HEK293 (cell line): Measurements from ENCODE around the gene ABHD16A.

Source experiments
- IKZF3 ChIP-seq: fragments of 450-650 bp; IDR thresholded peaks from 2 replicates; pipeline ENCODE4 v1.5.0; 2018; ENCODE audit warnings: missing biosample characterization, mild to moderate bottlenecking, missing genetic modification characterization, moderate library complexity
- MZF1 ChIP-seq: fragments of 450-650 bp; formaldehyde crosslinking; IDR thresholded peaks from 2 replicates; pipeline ENCODE4 v1.5.1; 2017; ENCODE audit warnings: missing biosample characterization, missing genetic modification characterization, borderline replicate concordance
- PRDM1 ChIP-seq: fragments of 450-650 bp; formaldehyde crosslinking; IDR thresholded peaks from 2 replicates; pipeline ENCODE4; 2016; ENCODE audit warnings: missing biosample characterization, missing genetic modification characterization
- PRDM2 ChIP-seq: fragments of 450-650 bp; formaldehyde crosslinking; IDR thresholded peaks from 2 replicates; pipeline ENCODE4 v1.5.1; 2016; ENCODE audit warnings: missing biosample characterization, missing genetic modification characterization, borderline replicate concordance
- SETDB1 ChIP-seq: IDR thresholded peaks from one replicate; pipeline ENCODE4 v1.6.1; 2017; ENCODE audit warnings: mild to moderate bottlenecking, low read length, moderate library complexity, mixed read lengths; ENCODE audit not compliant: insufficient read length
- SP2 ChIP-seq: fragments of 450-650 bp; formaldehyde crosslinking; IDR thresholded peaks from 2 replicates; pipeline ENCODE4 v1.5.1; 2016; ENCODE audit warnings: missing biosample characterization, missing genetic modification characterization
- WT1 ChIP-seq: fragments of 450-650 bp; formaldehyde crosslinking; IDR thresholded peaks from 2 replicates; pipeline ENCODE4 v1.5.1; 2016; ENCODE audit warnings: missing biosample characterization, missing genetic modification characterization
- YY1 ChIP-seq: fragments of 450-650 bp; formaldehyde crosslinking; IDR thresholded peaks from 2 replicates; pipeline ENCODE4 v1.5.1; 2018; ENCODE audit warnings: missing biosample characterization, missing genetic modification characterization
- ZBTB11 ChIP-seq: fragments of 450-650 bp; formaldehyde crosslinking; conservative IDR thresholded peaks from 2 replicates; pipeline ENCODE4 v1.5.1; 2016; ENCODE audit warnings: low read depth, missing biosample characterization, missing genetic modification characterization
- ZBTB17 ChIP-seq: fragments of 450-650 bp; formaldehyde crosslinking; IDR thresholded peaks from 2 replicates; pipeline ENCODE4 v1.5.1; 2016; ENCODE audit warnings: missing biosample characterization, missing genetic modification characterization
- ZBTB21 ChIP-seq: fragments of 450-650 bp; formaldehyde crosslinking; IDR thresholded peaks from 2 replicates; pipeline ENCODE4 v1.5.1; 2017; ENCODE audit warnings: missing biosample characterization, missing genetic modification characterization
- ZBTB48 ChIP-seq: fragments of 450-650 bp; formaldehyde crosslinking; IDR thresholded peaks from 2 replicates; pipeline ENCODE4 v1.5.1; 2016; ENCODE audit warnings: missing biosample characterization, missing genetic modification characterization
- ZBTB49 ChIP-seq: fragments of 450-650 bp; formaldehyde crosslinking; IDR thresholded peaks from 2 replicates; pipeline ENCODE4 v1.5.1; 2016; ENCODE audit warnings: missing biosample characterization, missing genetic modification characterization, low read depth
- ZEB2 ChIP-seq: fragments of 450-650 bp; formaldehyde crosslinking; IDR thresholded peaks from 2 replicates; pipeline ENCODE4 v1.5.1; 2016; ENCODE audit warnings: missing biosample characterization, missing genetic modification characterization
- ZFP69B ChIP-seq: fragments of 450-650 bp; formaldehyde crosslinking; IDR thresholded peaks from 2 replicates; pipeline ENCODE4 v1.5.1; 2016; ENCODE audit warnings: missing biosample characterization, missing genetic modification characterization
- ZNF155 ChIP-seq: fragments of 450-650 bp; formaldehyde crosslinking; IDR thresholded peaks from 2 replicates; pipeline ENCODE4 v1.5.1; 2016; ENCODE audit warnings: missing biosample characterization, missing genetic modification characterization
- ZNF18 ChIP-seq: fragments of 450-650 bp; formaldehyde crosslinking; IDR thresholded peaks from 2 replicates; pipeline ENCODE4 v1.5.1; 2016; ENCODE audit warnings: missing biosample characterization, missing genetic modification characterization
- ZNF341 ChIP-seq: fragments of 450-650 bp; formaldehyde crosslinking; IDR thresholded peaks from 2 replicates; pipeline ENCODE4; 2016; ENCODE audit warnings: low read depth, missing biosample characterization, missing genetic modification characterization
- ZNF473 ChIP-seq: fragments of 450-650 bp; formaldehyde crosslinking; IDR thresholded peaks from 2 replicates; pipeline ENCODE4 v1.5.1; 2017; ENCODE audit warnings: missing biosample characterization, missing genetic modification characterization
- ZNF548 ChIP-seq: fragments of 450-650 bp; formaldehyde crosslinking; IDR thresholded peaks from 2 replicates; pipeline ENCODE4 v1.5.1; 2016; ENCODE audit warnings: missing biosample characterization, missing genetic modification characterization
- ZNF580 ChIP-seq: fragments of 450-650 bp; formaldehyde crosslinking; IDR thresholded peaks from 2 replicates; pipeline ENCODE4 v1.5.1; 2016; ENCODE audit warnings: missing biosample characterization, missing genetic modification characterization
- ZNF623 ChIP-seq: fragments of 450-650 bp; formaldehyde crosslinking; IDR thresholded peaks from 2 replicates; pipeline ENCODE4 v1.5.1; 2016; ENCODE audit warnings: missing biosample characterization, missing genetic modification characterization
- ZNF660 ChIP-seq: fragments of 450-650 bp; IDR thresholded peaks from 2 replicates; pipeline ENCODE4 v1.5.1; 2018; ENCODE audit warnings: missing biosample characterization, mild to moderate bottlenecking, missing genetic modification characterization
- ZNF777 ChIP-seq: fragments of 450-650 bp; formaldehyde crosslinking; IDR thresholded peaks from 2 replicates; pipeline ENCODE4 v1.5.1; 2017; ENCODE audit warnings: missing biosample characterization, missing genetic modification characterization, borderline replicate concordance
- ZNF785 ChIP-seq: fragments of 450-650 bp; formaldehyde crosslinking; IDR thresholded peaks from 2 replicates; pipeline ENCODE4 v1.5.1; 2016; ENCODE audit warnings: missing biosample characterization, missing genetic modification characterization
- ZNF791 ChIP-seq: fragments of 450-650 bp; formaldehyde crosslinking; IDR thresholded peaks from 2 replicates; pipeline ENCODE4 v1.5.1; 2016; ENCODE audit warnings: missing biosample characterization, missing genetic modification characterization
- ZNF792 ChIP-seq: fragments of 450-650 bp; formaldehyde crosslinking; IDR thresholded peaks from 2 replicates; pipeline ENCODE4 v1.5.1; 2016; ENCODE audit warnings: missing biosample characterization, missing genetic modification characterization
- ZNF830 ChIP-seq: fragments of 450-650 bp; IDR thresholded peaks from 2 replicates; pipeline ENCODE4 v1.5.0; 2018; ENCODE audit warnings: missing biosample characterization, missing genetic modification characterization, low read depth, mild to moderate bottlenecking, moderate library complexity

The ABHD16A gene

GRCh38 chr6:31729979-31730630, 27.0 kb upstream of the ABHD16A start (continued):
- TF ChIP-seq ZFP69B (tag by site-specific recombination) (peak; percentile 83), ZNF18 (tag by site-specific recombination) (no peak), MZF1 (tag by site-specific recombination) (no peak), SETDB1 (no peak), SP2 (peak; percentile 87), ZBTB48 (tag by site-specific recombination) (no peak), ZNF473 (no peak), ZNF341 (tag by site-specific recombination) (peak; percentile 48; the same call in 1 of the 2 replicates), ZNF548 (tag by site-specific recombination) (no peak), ZBTB49 (tag by site-specific recombination) (no peak), ZNF580 (tag by site-specific recombination) (no peak), WT1 (tag by site-specific recombination) (no peak), ZBTB11 (tag by site-specific recombination) (0 out of 2 replicates have a peak, but pooled peaks have one; percentile 17), YY1 (tag by site-specific recombination) (no peak), ZNF791 (tag by site-specific recombination) (no peak), IKZF3 (tag by site-specific recombination) (no peak), ZNF792 (tag by site-specific recombination) (no peak), ZBTB17 (tag by site-specific recombination) (no peak), PRDM2 (tag by site-specific recombination) (no peak), ZNF777 (tag by site-specific recombination) (no peak; the same call in 1 of the 2 replicates), ZNF623 (tag by site-specific recombination) (no peak), ZNF830 (no peak), ZNF155 (tag by site-specific recombination) (no peak), ZNF785 (tag by site-specific recombination) (no peak), ZEB2 (peak; percentile 50; the same call in 1 of the 2 replicates), ZNF660 (tag by site-specific recombination) (peak; percentile 52; the same call in 1 of the 2 replicates), ZBTB21 (tag by site-specific recombination) (no peak), PRDM1 (no peak)
